Activated CD4-positive, alpha-beta T cell treated with anti-CD3 and anti-CD28 coated beads for 4 hours (primary cell): ENCODE data around the gene COA5.

Experiments used
- DNase-seq, 2 donors: peaks; one replicate each; pipeline ENCODE4 v3.0.0-alpha.2; 2020

The COA5 gene

GRCh38 chr2:98608116-98608961, at the start of gene COA5, which contains the start of gene UNC50:
Gene COA5, minus strand, starts transcription at chr2:98608512. Its CDS starts 107 bp downstream, at chr2:98608405.
Gene UNC50, plus strand, starts transcription at chr2:98608589. Its CDS starts 1,171 bp downstream, at chr2:98609760.
- peak; percentile 82 to 89 for DNase-seq

GRCh38 chr2:98656800-98657199, 48.5 kb upstream of the COA5 start:
- no peak for DNase-seq

GRCh38 chr2:98654699-98655495, 46.6 kb upstream of the COA5 start:
- no peak for DNase-seq

GRCh38 chr2:98650998-98651397, 42.7 kb upstream of the COA5 start:
- no peak for DNase-seq

- DNase-seq: no peak
Measured at GRCh38 chr2:98649992-98650375, 41.7 kb upstream of the COA5 start.

GRCh38 chr2:98649135-98649991, 41.1 kb upstream of the COA5 start:
- peak; percentile 74 to 87 for DNase-seq

- no peak for DNase-seq
Measured at GRCh38 chr2:98648451-98648850, 40.1 kb upstream of the COA5 start.

GRCh38 chr2:98647636-98648035, 39.3 kb upstream of the COA5 start:
- DNase-seq: no peak

GRCh38 chr2:98643496-98644100, 35.3 kb upstream of the COA5 start:
- DNase-seq: no peak

GRCh38 chr2:98637401-98638147, 29.3 kb upstream of the COA5 start:
- peak; percentile 33 for DNase-seq

GRCh38 chr2:98634406-98635092, 26.2 kb upstream of the COA5 start:
- peak; percentile 44 to 59 for DNase-seq

- DNase-seq: no peak
Measured at GRCh38 chr2:98632351-98632750, 24.0 kb upstream of the COA5 start.

- DNase-seq: no peak
Measured at GRCh38 chr2:98623657-98624056, 15.3 kb upstream of the COA5 start.

GRCh38 chr2:98617149-98617548, 8.8 kb upstream of the COA5 start:
- DNase-seq: no peak

GRCh38 chr2:98615481-98615880, 7.2 kb upstream of the COA5 start:
- DNase-seq: no peak

- no peak for DNase-seq
Measured at GRCh38 chr2:98614024-98614739, 5.9 kb upstream of the COA5 start.

- DNase-seq: no peak
Measured at GRCh38 chr2:98608962-98609604, 771 bp upstream of the COA5 start.

GRCh38 chr2:98607741-98608115, 584 bp downstream of the COA5 start:
- no peak for DNase-seq

GRCh38 chr2:98607104-98607503, 1.2 kb downstream of the COA5 start:
- DNase-seq: no peak

GRCh38 chr2:98606431-98606830, 1.9 kb downstream of the COA5 start:
- no peak for DNase-seq
